Measurements from ENCODE around the gene FSCN2. TPM values are rescaled to one million over a fixed set of nuclear protein-coding genes. Genes with fewer than 3 reads are reported as not detected.

Gene FSCN2
- polyA plus RNA-seq, 1 donor: 1.7 TPM

DNA sequence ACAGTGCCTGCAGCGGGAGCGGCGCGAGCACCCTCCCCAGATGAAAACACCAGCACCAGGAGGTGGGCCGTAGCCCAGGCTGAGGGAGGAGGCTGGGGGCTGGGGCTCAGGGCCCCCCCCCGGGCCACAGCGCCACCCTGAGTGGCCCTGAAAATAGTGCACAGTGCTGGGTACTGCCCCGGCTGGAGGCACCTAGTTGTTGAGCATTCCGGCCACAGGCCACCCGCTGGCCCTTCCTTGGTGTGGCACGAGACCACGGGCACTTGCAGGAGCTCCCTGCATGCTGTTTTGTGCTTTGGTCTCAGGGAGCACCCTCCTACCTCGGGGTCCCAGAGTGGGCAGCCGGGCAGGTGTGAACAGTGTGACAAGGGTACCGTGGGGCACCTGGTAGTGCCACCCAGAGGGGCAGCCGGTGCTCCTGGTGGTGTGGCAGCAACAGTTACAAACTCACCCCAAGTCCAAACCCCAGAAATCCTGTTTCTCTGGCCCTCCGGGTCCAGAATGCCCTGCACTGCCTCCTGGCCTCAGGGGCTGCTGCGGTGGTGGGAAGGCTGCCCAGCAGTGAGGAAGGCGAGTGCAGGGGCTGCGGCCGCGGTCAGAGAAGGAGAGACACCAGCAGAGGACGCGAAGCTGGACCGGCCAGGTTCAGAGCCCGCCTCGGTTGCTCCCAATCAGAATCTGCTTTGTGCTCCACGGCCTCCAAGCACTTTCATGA lies 11.9 kb downstream of the FSCN2 start:
- no peak for DNase-seq

DNA sequence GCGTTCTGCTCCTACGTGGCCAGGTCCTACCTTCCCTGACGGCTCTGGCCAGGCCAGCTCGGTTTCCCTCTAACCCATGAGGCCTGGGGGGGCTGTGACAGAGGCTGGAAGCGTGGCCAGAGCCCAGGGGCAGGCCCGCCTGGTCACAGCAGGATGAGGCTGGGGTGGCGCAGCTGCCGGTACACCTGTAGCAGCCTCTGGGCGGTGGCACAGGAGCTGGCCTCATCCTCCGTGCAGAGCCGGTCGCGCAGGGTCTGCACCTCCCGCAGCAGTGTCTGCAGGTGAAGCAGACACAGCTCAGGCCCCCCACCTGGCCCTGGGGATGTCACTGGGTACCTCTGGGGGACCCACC lies 12.5 kb downstream of the FSCN2 start:
- no peak for DNase-seq

DNA sequence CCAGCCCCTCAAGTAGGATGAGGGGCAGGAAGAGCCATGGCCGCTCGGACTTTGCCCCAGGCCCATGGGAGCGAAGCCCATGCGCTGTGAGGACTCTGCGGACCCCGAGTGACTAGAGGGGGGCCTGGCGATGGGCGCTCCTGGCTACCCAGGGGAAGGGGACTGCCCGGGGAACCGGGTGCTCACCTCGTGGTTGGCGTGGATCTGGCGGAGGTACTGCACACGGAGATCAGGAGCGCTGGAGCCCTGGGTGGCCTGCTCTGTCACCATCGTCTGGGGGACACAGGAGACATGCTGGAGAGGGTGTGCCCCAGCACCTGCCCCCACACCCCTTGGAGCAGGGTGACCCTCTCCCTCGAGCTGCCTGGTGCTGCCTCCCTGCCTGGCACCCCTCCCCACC lies 12.9 kb downstream of the FSCN2 start:
- DNase-seq: no peak

DNA sequence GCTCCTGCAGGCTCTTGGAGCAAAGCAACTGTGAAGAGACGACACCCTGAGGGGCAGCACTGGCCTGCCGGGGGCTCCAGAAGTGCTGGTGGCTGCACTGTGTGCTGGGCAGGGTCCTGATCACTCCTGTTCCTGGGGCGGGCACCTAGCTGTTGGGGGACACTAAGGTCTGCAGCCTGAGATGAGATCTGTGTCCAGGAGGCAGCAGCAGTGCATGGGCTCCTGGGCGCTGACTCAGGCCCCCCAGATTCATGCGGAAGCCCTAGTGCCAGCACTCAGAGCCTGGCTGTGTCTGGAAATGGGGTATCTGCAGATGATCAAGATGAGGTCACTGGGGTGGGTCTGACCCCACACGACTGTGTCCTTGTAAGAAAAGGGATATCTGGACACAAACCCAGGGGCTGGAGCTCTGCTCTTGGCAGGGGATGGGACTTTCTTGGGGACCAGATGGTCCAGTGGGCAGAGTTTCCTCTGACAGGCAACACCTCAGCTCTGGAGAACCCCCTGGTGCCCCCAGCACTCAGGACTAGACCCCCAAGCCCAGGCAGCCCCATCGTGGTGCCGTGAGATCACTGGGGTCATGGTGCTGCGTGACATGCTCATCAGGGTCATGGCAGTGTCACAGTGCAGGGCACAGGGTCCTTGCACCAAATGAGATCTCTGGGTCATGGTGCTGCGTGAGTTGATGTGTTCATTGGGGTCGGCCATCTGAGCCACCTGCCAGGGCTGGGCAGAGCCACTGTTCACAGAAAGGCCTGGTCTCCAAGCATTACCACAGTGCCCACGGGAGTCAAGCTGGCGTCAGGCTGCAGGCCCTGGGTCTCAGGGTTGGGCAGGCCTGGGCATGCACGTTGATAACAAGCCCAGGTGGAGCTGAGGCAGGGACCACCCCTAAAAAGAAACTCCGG lies 14.5 kb downstream of the FSCN2 start:
- no peak for DNase-seq

DNA sequence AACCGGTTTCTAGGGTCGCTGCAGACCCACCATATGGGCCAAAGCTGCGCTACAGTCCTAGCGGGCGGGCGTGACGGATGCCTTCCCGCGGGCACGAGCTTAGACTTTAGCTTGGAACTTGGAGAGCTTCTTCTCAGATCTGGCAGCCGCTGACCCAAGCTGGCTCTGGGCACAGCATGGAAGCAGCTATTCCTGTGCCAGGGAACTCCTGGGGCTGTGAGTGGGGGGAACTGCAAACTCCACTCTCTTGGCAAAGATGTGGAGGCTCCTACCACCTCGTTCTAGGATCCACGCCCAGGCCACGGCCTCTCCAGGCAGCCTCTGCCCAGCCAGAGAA lies 15.1 kb downstream of the FSCN2 start:
- no peak for DNase-seq

DNA sequence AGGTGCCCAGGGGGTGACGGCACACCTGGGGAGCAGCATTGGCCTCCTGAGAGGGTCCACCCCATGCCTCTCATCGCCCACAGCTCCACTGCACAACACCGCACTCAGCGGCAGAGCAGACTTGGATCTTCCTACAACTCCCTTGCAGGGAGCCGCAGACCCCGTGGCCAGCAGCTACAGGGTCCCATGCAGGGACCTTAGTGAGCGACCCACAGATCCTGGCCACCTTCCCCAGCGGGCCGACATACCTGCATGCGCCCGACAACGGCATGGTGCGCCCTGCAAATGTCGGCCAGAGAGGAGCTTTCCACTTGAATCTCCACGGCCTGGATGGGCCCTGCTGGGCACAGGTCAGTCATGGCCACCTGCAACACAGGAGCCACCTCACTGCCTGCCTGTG lies 15.6 kb downstream of the FSCN2 start:
- DNase-seq: no peak

DNA sequence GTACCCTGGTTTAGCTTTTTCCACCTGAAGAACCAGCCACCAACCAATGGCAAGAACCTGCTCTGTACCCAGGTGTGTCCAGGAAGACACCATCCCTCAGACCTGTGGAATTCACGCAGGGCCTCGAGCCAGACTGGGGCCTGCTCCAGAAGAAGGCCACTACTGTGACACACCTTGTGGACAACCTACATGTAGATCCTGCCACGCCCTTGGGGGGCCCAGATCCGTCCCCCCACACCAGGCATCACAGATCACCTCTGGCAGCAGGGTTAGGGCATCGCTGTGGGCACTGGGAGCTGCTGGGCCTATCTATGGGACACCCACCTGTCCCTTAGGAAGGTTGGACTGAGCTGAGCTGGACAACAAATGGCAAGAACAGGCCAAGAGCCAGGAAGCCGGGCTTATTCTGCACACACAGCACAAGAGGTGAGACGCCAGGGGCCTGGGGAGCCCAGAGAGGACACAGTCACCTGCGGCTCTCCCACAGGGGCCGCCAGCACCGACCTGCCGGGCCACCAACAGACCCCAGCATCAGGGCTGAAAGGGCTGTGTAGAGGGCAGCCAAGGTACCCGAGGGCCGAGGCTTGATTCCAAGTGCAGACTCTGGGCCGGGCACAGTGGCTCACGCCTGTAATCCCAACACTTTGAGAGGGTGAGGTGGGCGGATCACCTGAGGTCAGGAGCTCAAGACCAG lies 16.3 kb downstream of the FSCN2 start:
- no peak for DNase-seq

DNA sequence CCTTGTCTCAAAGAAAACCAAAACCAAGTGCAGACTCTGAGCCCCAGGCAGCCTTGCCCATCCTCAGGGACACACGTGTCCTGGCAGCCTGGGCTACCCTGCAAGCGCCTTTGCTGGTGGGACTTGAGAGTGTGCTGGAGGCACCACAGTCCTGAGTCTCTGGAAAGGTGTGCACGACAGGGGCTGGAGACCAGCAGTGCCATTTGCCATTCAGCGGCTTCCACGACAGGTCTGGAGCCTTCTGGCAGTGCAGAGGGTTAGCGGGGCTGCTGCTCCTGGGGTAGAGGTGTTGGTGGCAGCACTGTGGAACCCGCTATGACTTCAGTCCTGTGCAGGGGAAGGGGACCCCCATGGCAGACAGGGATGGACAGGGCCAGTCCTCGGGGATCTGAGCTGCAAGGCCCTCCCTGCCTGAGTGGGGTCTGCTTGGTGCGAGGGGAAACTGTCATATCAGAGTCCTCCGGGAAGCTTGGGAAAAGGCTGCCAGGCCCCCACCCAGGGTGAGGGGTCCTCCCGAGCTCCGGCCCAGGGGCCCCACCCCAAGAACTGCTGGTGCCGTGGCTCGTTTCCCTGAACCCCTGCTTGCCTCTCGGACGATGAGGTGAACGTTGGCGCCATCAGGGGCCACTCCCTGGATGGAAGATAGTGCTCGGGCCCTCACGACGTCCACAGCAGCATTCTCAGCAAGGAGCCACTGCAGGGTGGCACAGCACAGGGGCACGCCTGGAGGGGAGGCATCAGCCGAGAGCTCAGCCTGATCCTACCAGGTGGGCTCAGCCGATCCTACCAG lies 17.2 kb downstream of the FSCN2 start:
- no peak for DNase-seq

DNA sequence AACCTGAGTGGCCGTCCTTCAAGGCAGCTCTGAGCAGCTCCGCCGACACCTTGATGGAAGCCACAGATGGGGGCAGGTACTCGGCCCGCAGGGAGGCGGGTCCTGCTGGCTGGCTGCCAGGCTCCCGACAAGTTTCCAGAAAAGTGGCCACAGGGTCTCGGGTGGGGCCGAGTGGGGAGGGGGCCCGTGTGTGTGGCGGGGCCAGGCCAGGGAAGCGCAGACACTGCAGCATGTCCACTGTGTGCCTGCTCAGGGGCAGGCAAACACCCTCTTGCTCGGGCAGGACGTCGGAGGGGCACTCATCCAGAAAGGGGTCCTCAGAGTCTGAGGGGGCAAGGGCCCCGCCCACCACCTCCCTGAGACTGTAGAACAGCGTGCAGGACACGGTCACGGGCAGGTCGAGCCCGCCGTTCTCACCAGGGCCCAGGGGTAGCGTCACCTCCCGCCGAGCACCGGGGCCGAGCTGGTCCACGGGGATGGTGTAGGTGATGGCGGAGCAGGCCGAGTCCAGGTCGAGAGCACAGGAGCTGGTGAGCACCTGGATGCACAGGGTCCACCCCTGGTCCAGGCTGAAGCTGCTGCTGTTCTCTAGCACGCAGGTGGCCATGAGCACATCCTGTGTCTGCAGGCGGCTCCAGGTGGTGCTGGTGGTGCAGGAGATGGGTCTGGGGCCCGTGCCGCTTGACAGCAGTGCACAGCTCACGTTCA lies 18.9 kb downstream of the FSCN2 start:
- no peak for DNase-seq

DNA sequence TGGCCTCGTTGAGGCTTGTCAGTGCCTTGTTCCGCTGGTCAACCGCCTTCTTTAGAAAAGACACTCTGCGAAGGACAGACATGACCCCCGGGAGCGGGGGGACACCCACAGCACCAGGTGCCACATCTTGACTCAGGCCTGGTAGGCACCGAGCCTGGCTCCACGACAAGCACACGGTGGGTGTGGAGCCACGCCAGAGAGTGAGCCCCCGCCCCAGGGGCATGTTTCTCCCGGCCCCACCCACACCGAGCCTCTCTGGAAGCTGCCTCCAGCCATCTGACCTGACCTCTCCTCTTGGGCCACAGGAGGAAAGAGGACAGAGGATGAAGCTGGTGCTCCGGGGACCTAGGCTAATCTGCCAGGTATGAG lies 19.4 kb downstream of the FSCN2 start:
- no peak for DNase-seq

DNA sequence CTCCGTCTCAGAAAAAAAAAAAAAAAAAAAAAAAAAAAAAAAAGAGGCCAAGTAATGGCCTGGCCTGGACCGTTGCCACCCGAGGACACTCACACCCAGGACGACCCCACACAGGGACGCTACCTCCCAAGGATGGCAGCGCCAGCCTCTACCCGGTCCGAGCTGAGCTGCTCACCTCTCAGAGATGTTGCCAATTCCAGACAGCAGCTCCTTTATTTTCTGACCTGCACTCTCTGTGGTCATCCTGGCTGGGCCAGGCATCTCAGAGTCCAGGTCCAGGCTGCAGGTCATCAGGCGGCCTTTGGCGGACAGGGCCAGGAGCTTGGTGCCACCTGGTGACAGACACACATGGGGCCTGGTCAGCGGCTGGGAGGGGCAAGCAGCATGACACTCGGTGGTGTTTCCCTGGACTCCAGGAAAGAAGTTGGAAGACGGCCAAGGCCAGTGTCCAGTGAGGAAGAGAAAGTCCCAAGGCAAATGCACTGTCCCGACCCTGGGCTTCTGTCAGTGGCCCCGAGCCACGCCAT lies 20.9 kb downstream of the FSCN2 start:
- DNase-seq: no peak

DNA sequence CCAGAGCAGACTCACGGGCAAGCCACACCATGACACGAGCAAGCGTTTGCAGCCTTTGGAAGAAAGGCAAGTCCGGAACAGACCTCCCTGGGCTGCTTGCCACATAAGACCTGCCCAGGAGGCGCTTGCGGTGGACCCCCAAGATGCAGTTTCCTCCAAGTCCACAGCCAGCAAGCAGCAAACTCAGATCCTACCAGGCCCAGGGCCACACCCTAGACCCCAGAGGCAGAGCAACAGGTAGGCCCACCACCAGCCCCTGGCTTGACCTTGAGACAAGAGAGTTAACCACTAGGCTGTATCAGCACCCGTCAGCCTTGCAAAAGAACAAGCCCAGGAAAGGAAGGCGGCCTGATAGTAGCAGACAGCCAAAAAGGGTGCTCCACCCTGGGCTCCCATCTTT lies 21.6 kb downstream of the FSCN2 start:
- DNase-seq: no peak

DNA sequence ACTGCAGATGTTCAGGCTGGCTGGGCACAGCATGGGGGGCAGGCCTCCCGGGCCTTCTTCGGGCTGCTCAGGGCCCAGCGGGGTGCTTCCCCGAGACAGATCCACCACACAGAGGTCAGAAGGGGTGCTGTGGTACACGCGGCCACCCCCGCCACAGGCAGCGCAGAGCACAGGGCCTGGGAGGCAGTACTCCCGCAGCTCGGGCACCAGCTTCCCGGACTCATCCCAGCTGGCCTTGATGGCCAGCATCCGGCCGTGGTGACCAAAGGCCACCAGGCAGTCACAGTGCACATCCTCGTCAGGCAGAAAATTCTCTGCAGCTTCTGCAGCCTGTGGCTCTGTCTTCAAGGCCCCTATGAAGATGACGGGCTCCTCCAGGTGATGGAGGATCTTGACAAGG lies 22.1 kb downstream of the FSCN2 start:
- DNase-seq: no peak

DNA sequence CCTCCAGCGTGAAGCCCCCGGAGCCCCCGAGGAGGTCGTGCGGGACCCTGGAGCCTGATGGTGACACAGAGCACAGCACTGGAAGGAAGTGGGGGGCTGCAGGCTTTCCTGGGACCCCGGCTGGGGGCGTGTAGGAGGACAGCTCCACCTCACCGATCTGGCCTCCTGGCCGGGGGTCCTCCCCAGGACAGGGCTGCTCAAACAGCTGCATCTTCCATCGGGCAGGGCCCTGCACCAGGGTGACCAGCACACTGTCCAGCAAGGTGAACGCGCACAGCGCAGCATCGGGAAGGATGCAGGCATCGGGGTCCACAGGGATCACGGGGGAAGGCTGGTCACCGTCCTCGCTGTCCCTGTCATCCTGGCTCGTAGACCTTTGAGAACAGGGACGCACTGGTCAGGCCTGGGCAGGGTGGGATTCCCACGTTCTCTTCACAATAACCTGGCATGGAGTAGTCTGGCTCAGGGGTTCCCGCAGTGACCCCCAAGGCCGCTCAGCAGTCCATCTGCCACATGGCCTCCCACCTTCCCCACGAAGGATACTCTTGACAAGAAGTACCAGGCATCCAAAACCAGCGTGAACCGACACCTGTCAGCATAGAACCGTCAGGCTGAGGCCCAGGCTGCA lies 22.8 kb downstream of the FSCN2 start:
- DNase-seq: no peak

DNA sequence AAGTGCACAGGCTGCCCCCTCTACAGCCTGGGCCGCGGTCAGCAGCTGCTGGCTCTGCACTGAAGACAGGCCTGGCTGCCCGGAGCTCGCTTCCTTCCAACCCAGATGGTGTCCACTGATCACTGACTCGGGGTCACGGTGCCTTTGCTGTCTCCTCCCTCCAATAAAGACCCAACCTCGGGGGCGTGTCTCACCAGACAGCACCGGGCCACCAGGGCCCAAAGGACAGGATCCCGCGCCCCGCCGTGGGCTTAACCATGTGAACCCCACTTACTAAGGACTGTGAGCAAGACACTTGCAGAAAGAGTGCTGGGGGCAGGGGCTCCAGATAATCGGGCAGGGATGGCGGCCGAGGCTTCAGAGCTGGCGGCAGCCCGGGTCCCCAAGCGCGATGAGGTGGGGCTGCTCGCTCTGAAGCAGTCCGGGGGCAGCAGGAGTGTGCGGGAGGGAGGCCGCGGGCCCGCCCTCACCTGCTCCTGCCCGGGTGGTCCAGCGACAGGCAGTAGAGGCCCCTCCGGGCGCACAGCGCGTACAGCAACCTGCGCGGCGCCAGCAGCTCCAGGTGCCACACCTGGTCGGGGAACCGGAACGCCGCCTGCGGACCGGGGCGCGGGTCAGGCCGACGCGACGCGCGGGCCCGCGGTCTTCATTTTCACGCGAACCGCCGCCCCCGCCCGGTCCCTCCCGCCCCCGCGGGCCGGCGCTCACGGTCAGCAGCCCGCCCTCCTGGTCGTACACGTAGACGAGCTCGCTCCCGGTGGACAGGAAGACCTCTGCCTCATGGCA lies 23.5 kb downstream of the FSCN2 start:
- no peak for DNase-seq

DNA sequence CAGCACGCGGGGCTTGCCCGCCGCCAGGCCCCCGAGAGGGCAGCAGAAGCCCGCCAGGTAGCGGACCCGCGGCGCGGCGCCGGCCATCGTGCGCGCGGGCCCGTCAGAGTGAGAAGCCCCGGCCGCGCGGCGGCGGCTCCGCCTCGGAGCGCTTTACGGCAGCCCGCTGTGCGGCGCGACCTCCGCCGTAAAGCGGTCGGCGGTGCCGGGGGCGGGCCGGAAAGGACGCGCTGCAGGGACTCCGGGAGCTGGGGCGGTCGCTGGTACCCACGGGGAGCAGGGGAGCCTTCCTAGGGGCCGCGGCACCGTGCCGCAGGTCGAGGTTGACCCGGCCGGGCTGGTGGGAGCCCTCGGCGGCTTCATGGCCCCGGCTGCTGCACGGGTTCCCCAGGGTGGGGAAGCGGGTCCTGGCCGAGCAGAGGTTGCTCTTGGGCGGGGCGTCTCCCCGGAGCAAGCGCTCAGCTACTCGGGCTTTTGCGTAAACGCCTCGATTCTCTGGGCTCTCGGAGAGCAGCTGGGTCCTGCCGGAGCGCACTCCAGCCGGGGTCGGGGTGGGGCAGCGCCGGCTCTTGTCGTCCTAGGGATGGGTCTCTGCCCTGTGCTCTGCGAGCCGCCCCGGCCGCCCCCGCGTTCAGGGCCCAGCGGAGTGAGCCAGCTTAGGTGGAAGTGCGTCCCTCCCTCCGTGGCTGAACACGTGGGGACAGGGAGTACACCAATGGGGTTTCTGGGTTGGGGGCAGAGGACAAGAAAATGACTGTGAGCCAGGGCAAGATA lies 24.3 kb downstream of the FSCN2 start, which contains the start of gene FAAP100:
Gene FAAP100 (minus strand): TSS at position 110 of the 774 bp plus-strand sequence. CDS start 23 bp downstream, at position 87.
- DNase-seq: peak; percentile 80

DNA sequence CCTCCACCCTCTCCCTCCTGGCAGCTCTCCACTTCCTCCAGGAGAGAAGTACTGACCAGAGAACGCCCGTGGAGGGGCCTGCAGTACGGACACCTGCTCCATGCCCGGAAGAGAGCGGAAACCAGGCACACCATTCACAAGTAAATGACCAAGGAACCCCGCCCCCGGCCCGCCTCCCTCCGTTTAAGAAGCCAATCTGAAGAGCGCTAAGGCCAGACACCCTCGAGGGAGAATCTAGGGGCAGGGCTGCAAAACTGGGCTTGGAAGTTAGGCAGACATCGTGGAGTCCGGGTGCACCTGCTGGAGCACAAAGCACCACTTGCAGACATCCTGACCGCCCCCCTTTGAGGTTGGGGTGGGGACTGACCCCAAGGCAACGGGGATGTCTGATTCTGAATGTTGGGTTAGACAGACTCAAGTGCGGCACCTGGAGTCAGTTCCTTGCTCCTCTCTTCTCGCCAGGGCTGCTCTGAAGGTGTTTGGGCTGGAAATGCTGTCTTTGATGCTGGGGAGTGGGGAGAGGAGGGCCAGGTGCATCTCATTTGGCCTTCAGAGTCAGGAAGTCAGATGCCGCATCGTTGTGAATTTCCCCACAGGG lies 24.9 kb downstream of the FSCN2 start:
- DNase-seq: peak; percentile 66

DNA sequence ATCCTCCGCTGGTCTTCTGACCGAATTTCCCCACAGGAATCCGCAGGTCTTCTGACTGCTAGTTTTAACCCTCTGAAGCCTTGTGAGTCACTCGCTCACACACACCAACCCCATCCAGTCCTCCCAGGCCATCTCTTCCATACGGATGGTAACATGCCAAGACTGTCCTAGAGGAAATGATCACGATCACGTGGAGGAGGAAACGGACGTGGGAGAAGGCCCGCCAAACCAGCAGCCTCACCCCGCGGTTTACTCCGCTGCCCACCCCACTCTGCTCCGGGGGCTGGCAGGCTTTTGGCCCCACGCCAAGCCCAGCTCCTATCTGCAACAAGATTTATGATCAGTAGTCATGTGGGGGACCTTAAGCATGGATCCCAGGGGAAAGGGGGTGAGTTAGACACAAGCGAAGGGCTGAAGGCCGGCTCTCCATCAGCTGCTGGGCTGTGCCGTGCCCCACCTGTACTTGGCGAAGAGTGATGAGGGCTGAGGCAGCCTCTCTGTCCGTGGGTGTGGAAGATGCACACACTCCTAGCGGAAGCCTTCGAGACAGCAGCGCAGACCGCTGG lies 25.5 kb downstream of the FSCN2 start:
- no peak for DNase-seq
